IMR-90 (cell line): ENCODE results near the gene AJM1. TPM values are rescaled to one million over a fixed set of nuclear protein-coding genes. Genes with fewer than 3 reads are reported as not detected.
"Not testable (repeated sequence)": the region's sequence is repeated elsewhere in the genome, so short reads cannot be mapped to it uniquely, and the experiment has no call there.

Experiments used
- ATAC-seq: fragments of 200-7000 bp; cut with Tn5 transposase; 2 replicates; pipeline ENCODE4 v1.9.1; 2020; ENCODE audit warnings: low read depth, mild to moderate bottlenecking, moderate library complexity
- BruUV-seq: library from RNA; stranded (reverse); fragments of 400-500 nt; replicated peaks from 2 replicates; lab custom pipeline; 2021; lab: Mats Ljungman, UMichigan
- CTCF ChIA-PET: fragments of 300-600 bp; formaldehyde crosslinking; extraction: SDS; loops from one replicate; lab custom pipeline; 2021; ENCODE audit warnings: antibody characterized with exemption; lab: Yijun Ruan, JAX
- POLR2A ChIA-PET: fragments of 300-600 bp; sonication (Branson Sonifier 250); formaldehyde crosslinking; loops from one replicate; lab custom pipeline; 2022; ENCODE audit warnings: antibody characterized with exemption; ENCODE audit not compliant: unreplicated experiment; lab: Charles Lee
- DNase-seq: peaks from one replicate; pipeline ENCODE4 v3.0.0; 2013
- H2AFZ ChIP-seq: replicated peaks from 2 replicates; pipeline ENCODE3; 2013; ENCODE audit warnings: low read length, mild to moderate bottlenecking; ENCODE audit not compliant: poor library complexity
- H2AK5ac ChIP-seq: 2 replicates; pipeline ENCODE4 v1.6.1; 2013; ENCODE audit warnings: low read depth, low read length, inconsistent platforms
- H2AK9ac ChIP-seq: replicated peaks from 2 replicates; pipeline ENCODE3; 2013; ENCODE audit warnings: mild to moderate bottlenecking, low read depth, low read length, moderate library complexity; ENCODE audit not compliant: poor library complexity
- H2BK120ac ChIP-seq: 2 replicates; pipeline ENCODE4 v1.6.1; 2013; ENCODE audit warnings: low read depth, low read length, inconsistent platforms
- H2BK15ac ChIP-seq: 3 replicates; pipeline ENCODE4 v1.6.1; 2013; ENCODE audit warnings: low read depth, low read length, inconsistent platforms
- H2BK20ac ChIP-seq: 2 replicates; pipeline ENCODE4 v1.6.1; 2013; ENCODE audit warnings: low read depth, mild to moderate bottlenecking, inconsistent platforms, low read length, moderate library complexity
- H2BK5ac ChIP-seq: 2 replicates; pipeline ENCODE4 v1.6.1; 2013; ENCODE audit warnings: mild to moderate bottlenecking, low read depth, low read length, inconsistent platforms; ENCODE audit not compliant: poor library complexity, severe bottlenecking
- H3K14ac ChIP-seq: replicated peaks from 2 replicates; pipeline ENCODE4 v1.6.1; 2013; ENCODE audit warnings: low read depth, low read length, inconsistent platforms
- H3K18ac ChIP-seq: 2 replicates; pipeline ENCODE4 v1.6.1; 2013; ENCODE audit warnings: low read depth, low read length, control low read depth
- H3K23ac ChIP-seq: 2 replicates; pipeline ENCODE4 v1.6.1; 2013; ENCODE audit warnings: low read depth, low read length, inconsistent platforms
- H3K27ac ChIP-seq: 2 replicates; pipeline ENCODE4 v1.5.1; 2013; ENCODE audit warnings: mild to moderate bottlenecking, control low read depth, low read length; ENCODE audit not compliant: insufficient read depth
- H3K27me3 ChIP-seq: 2 replicates; pipeline ENCODE4 v1.6.1; 2013; ENCODE audit warnings: low read length; ENCODE audit not compliant: control insufficient read depth, insufficient read depth
- H3K36me3 ChIP-seq: 2 replicates; pipeline ENCODE4 v1.6.1; 2013; ENCODE audit warnings: low read length, mixed read lengths; ENCODE audit not compliant: control insufficient read depth, insufficient read depth
- H3K4ac ChIP-seq: 2 replicates; pipeline ENCODE4 v1.6.1; 2013; ENCODE audit warnings: low read depth, low read length, inconsistent platforms
- H3K4me1 ChIP-seq: 2 replicates; pipeline ENCODE4 v1.6.1; 2013; ENCODE audit warnings: low read length, mixed read lengths; ENCODE audit not compliant: control insufficient read depth, insufficient read depth
- H3K4me2 ChIP-seq: 2 replicates; pipeline ENCODE4 v1.6.1; 2013; ENCODE audit warnings: low read depth, mild to moderate bottlenecking, control low read depth, low read length, moderate library complexity
- H3K4me3 ChIP-seq: 2 replicates; pipeline ENCODE4 v1.5.1; 2013; ENCODE audit warnings: low read depth, mild to moderate bottlenecking, control low read depth, low read length, moderate library complexity; ENCODE audit not compliant: insufficient read depth
- H3K56ac ChIP-seq: 2 replicates; pipeline ENCODE4 v1.6.1; 2013; ENCODE audit warnings: low read length, inconsistent platforms; ENCODE audit not compliant: insufficient read depth; ENCODE audit errors: extremely low read depth
- H3K79me1 ChIP-seq, 2 experiments: 2 replicates each; pipeline ENCODE4 v1.6.1; 2013; ENCODE audit warnings: low read length in 2 of 2, inconsistent platforms in 1 of 2, low read depth in 1 of 2
- H3K9ac ChIP-seq: 2 replicates; pipeline ENCODE4 v1.6.1; 2013; ENCODE audit warnings: low read depth, low read length, control low read depth
- H3K9me1 ChIP-seq: 2 replicates; pipeline ENCODE4 v1.6.1; 2013; ENCODE audit warnings: low read length, inconsistent platforms; ENCODE audit not compliant: insufficient read depth
- H3K9me3 ChIP-seq: 2 replicates; pipeline ENCODE4 v1.6.1; 2013; ENCODE audit warnings: low read length; ENCODE audit not compliant: control insufficient read depth, insufficient read depth
- H4K20me1 ChIP-seq: 2 replicates; pipeline ENCODE4 v1.6.1; 2013; ENCODE audit warnings: low read length, inconsistent platforms; ENCODE audit not compliant: insufficient read depth
- H4K5ac ChIP-seq: 2 replicates; pipeline ENCODE4 v1.6.1; 2013; ENCODE audit warnings: mild to moderate bottlenecking, low read depth, low read length, control low read depth
- H4K8ac ChIP-seq, 2 experiments: 2 replicates each; pipeline ENCODE4 v1.6.1; 2013; ENCODE audit warnings: low read depth in 2 of 2, low read length in 2 of 2, control low read depth in 1 of 2, inconsistent platforms in 1 of 2
- H4K91ac ChIP-seq: 2 replicates; pipeline ENCODE4 v1.6.1; 2013; ENCODE audit warnings: low read depth, low read length, inconsistent platforms; ENCODE audit not compliant: insufficient read depth
- WGBS, 2 experiments: methylation state at CpG; one replicate each; pipeline versions ENCODE4 v1.1.5 to v1.1.7; 2013; ENCODE audit warnings: missing lambda C conversion rate in 2 of 2; ENCODE audit not compliant: insufficient read length in 1 of 2; ENCODE audit errors: extremely low coverage in 2 of 2; 5-methylcytosine and 5-hydroxymethylcytosine counted together
- dilution Hi-C: fragments of 300-500 bp; cut with HindIII; formaldehyde crosslinking; loops from one replicate; pipeline ENCODE4 v1.14.3; 2018; ENCODE audit warnings: low sequenced_read_pairs; ENCODE audit not compliant: unreplicated experiment
- in situ Hi-C: fragments of 300-500 bp; cut with MboI; formaldehyde crosslinking; loops from 3 replicates; pipeline ENCODE4 v1.14.3; 2019; ENCODE audit warnings: low sequenced_read_pairs, inconsistent platforms, mixed read lengths
- intact Hi-C: fragments of 100-400 bp; cut with micrococcal nuclease; formaldehyde crosslinking; loops from 2 replicates; pipeline ENCODE4 v1.10.0; 2022
- polyA plus RNA-seq, 3 experiments: library from polyadenylated mRNA; depleted of rRNA; stranded (reverse); fragments of >200 nt; gene quantifications; 2 replicates each; pipeline ENCODE4 v1.2.3, GENCODE V29; 2012; ENCODE audit warnings: low replicate concordance in 1 of 3
- total RNA-seq: library from RNA; depleted of rRNA; stranded (reverse); fragments of >200 nt; gene quantifications from 2 replicates; pipeline ENCODE4 v1.2.3, GENCODE V29; 2012

Gene AJM1
- total and polyA plus RNA-seq, 2 of the 4 experiments (the other 2 are of a cell fraction) = 0.18 to 1.5 TPM

DNA sequence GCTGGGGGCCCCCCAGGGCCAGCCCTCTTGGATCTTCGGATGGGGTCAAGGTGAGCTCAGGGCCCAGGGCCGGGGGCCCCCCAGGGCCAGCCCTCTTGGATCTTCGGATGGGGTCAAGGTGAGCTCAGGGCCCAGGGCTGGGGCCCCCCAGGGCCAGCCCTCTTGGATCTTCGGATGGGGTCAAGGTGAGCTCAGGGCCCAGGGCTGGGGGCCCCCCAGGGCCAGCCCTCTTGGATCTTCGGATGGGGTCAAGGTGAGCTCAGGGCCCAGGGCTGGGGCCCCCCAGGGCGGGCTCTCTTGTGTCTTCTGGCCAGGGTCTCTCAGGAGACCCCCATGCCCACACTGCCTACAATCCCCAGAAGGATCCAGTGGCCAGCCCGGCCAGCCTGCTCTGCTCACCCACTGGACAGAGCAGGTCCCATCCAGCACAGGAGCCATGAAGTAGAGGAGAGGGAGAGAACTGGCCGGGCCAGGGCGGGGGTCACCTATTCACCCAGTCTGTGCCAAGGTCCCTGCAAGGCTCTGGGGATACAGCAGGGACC, 39.2 kb upstream of the AJM1 start:
- H3K4me3 ChIP-seq, H3K18ac ChIP-seq, ATAC-seq, H3K9me1 ChIP-seq, POLR2A ChIA-PET, H2BK120ac ChIP-seq, H3K9me3 ChIP-seq, H3K9ac ChIP-seq, CTCF ChIA-PET, in situ Hi-C loops, H2AFZ ChIP-seq, H3K27ac ChIP-seq, H3K36me3 ChIP-seq, H3K4me2 ChIP-seq, DNase-seq, H3K23ac ChIP-seq, H2AK9ac ChIP-seq, H3K56ac ChIP-seq, H3K14ac ChIP-seq, intact Hi-C loops, H4K5ac ChIP-seq, BruUV-seq, H2BK15ac ChIP-seq, H4K91ac ChIP-seq, H2AK5ac ChIP-seq, H4K20me1 ChIP-seq, H2BK5ac ChIP-seq, H2BK20ac ChIP-seq, H3K4ac ChIP-seq, H4K8ac ChIP-seq, dilution Hi-C loops: not testable (repeated sequence)
- peaks cover 6 to 11% of the 10 kb centered on the region in 2 experiments; a peak in 3 of 4 replicates for H3K79me1 ChIP-seq
- H3K4me1 ChIP-seq = peaks cover 13% of the 10 kb centered on the region
- WGBS, 2 experiments = 83% methylated on average over 2 of the region's 9 CpGs; no CpG with 5 or more reads in 1 of the 2 experiments
- peaks cover 33% of the 10 kb centered on the region for H3K27me3 ChIP-seq
